PC-3 (cell line): Measurements from ENCODE around the gene COMMD10. TPM values are rescaled to one million over a fixed set of nuclear protein-coding genes. Genes with fewer than 3 reads are reported as not detected.

ENCODE experiments used
- ATAC-seq: fragments of 200-7000 bp; cut with Tn5 transposase; 2 replicates; pipeline ENCODE4 v1.9.1; 2020; ENCODE audit warnings: mild to moderate bottlenecking, moderate library complexity
- BruUV-seq: library from RNA; stranded (reverse); fragments of 400-500 nt; replicated peaks from 2 replicates; lab custom pipeline; 2021; lab: Mats Ljungman, UMichigan
- CTCF ChIA-PET: fragments of 300-600 bp; sonication (Branson Sonifier 250); formaldehyde crosslinking; loops from one replicate; lab custom pipeline; 2022; ENCODE audit warnings: antibody characterized with exemption; lab: Charles Lee
- POLR2A ChIA-PET: fragments of 300-600 bp; sonication (Branson Sonifier 250); formaldehyde crosslinking; loops from one replicate; lab custom pipeline; 2022; ENCODE audit warnings: antibody characterized with exemption; ENCODE audit not compliant: unreplicated experiment; lab: Charles Lee
- DNase-seq: peaks from one replicate; pipeline ENCODE4 v3.0.0-alpha.2; 2015
- H2AFZ ChIP-seq: fragments of 300-600 bp; sonication (generic); 2 replicates; pipeline ENCODE4 v1.6.0; 2016; ENCODE audit warnings: antibody characterized with exemption, low read length
- H3F3A ChIP-seq: fragments of 300-600 bp; sonication (generic); one replicate; pipeline ENCODE4 v1.6.0; 2017; ENCODE audit warnings: antibody characterized with exemption, low read length, control low read depth, mild to moderate bottlenecking; ENCODE audit not compliant: unreplicated experiment
- H3K27ac ChIP-seq: fragments of 300-600 bp; sonication (generic); 2 replicates; pipeline ENCODE4 v1.5.1; 2016; ENCODE audit warnings: mild to moderate bottlenecking, low read length
- H3K27me3 ChIP-seq: fragments of 300-600 bp; sonication (generic); 2 replicates; pipeline ENCODE4 v1.6.1; 2016; ENCODE audit warnings: low read length, mixed read lengths
- H3K36me3 ChIP-seq: fragments of 300-600 bp; sonication (generic); 2 replicates; pipeline ENCODE4 v1.6.1; 2016; ENCODE audit warnings: low read depth, mixed run types, low read length, mixed read lengths
- H3K4me1 ChIP-seq: fragments of 300-600 bp; sonication (generic); 2 replicates; pipeline ENCODE4 v1.5.1; 2016; ENCODE audit warnings: low read length; ENCODE audit not compliant: insufficient read depth
- H3K4me2 ChIP-seq: fragments of 300-600 bp; sonication (generic); 2 replicates; pipeline ENCODE4 v1.6.0; 2016; ENCODE audit warnings: low read length
- H3K4me3 ChIP-seq: fragments of 300-600 bp; sonication (generic); 2 replicates; pipeline ENCODE4 v1.5.1; 2016; ENCODE audit warnings: mild to moderate bottlenecking, low read length, mixed read lengths
- H3K79me2 ChIP-seq: fragments of 300-600 bp; sonication (generic); 2 replicates; pipeline ENCODE4 v1.6.1; 2017; ENCODE audit warnings: low read length, mixed read lengths
- H3K9ac ChIP-seq: fragments of 300-600 bp; sonication (generic); 2 replicates; pipeline ENCODE4 v1.6.0; 2016; ENCODE audit warnings: mild to moderate bottlenecking, low read length
- H3K9me2 ChIP-seq: fragments of 300-600 bp; sonication (generic); replicated peaks from 2 replicates; pipeline ENCODE4 v1.6.1; 2016; ENCODE audit warnings: mixed run types, low read length, mixed read lengths
- H3K9me3 ChIP-seq: fragments of 300-600 bp; sonication (generic); 2 replicates; pipeline ENCODE4 v1.6.1; 2016; ENCODE audit warnings: low read length, mixed read lengths
- H4K20me1 ChIP-seq: fragments of 300-600 bp; sonication (generic); 2 replicates; pipeline ENCODE4 v1.6.1; 2016; ENCODE audit warnings: low read length, mixed read lengths
- CTCF ChIP-seq: fragments of 300-600 bp; sonication (generic); conservative IDR thresholded peaks from 2 replicates; pipeline ENCODE4 v1.5.1; 2017; ENCODE audit warnings: antibody characterized with exemption, low read depth, mild to moderate bottlenecking, low read length
- EZH2 ChIP-seq: fragments of 300-600 bp; sonication (generic); IDR thresholded peaks from one replicate; pipeline ENCODE4 v1.6.1; 2017; ENCODE audit warnings: antibody characterized with exemption, mild to moderate bottlenecking, low read length; ENCODE audit not compliant: unreplicated experiment
- EZH2phosphoT487 ChIP-seq: fragments of 300-600 bp; sonication (generic); IDR thresholded peaks from 2 replicates; pipeline ENCODE4 v1.6.1; 2018; ENCODE audit warnings: mild to moderate bottlenecking, antibody characterized with exemption, low read length, borderline replicate concordance
- intact Hi-C: fragments of 100-400 bp; cut with micrococcal nuclease; formaldehyde crosslinking; loops from 2 replicates; pipeline ENCODE4 v1.9.0; 2023
- total RNA-seq: library from RNA; depleted of rRNA; stranded (reverse); fragments of >200 nt; gene quantifications from 2 replicates; pipeline ENCODE4 v1.2.3, GENCODE V29; 2014

The COMMD10 gene
- total RNA-seq, 1 experiment from 2014 or later, result 17.7 TPM

GRCh38 chr5:116289276-116289675 lies 204.5 kb downstream of the COMMD10 start:
- no peak overlapping the region for H2AFZ ChIP-seq
- DNase-seq (peak; percentile 10), ATAC-seq (no peak)
- no peaks in the 10 kb centered on the region for H4K20me1 ChIP-seq
- H3K9ac ChIP-seq, result no peak overlapping the region
- BruUV-seq, result no TSS peak
- H3K79me2 ChIP-seq, result no peaks in the 10 kb centered on the region
- H3K4me1 ChIP-seq, result no peaks in the 10 kb centered on the region
- H3K9me2 ChIP-seq, result no peaks in the 10 kb centered on the region
- POLR2A ChIA-PET, result no interaction called here
- H3K4me3 ChIP-seq, result no peak overlapping the region
- no peak overlapping the region for H3K4me2 ChIP-seq
- CTCF ChIA-PET, result no interaction called here
- H3K27me3 ChIP-seq, result no peaks in the 10 kb centered on the region
- no peak overlapping the region for H3K27ac ChIP-seq
- H3F3A ChIP-seq, result no peaks in the 10 kb centered on the region
- peak; percentile 34 for TF ChIP-seq CTCF
- TF ChIP-seq EZH2phosphoT487, result no peak
- H3K9me3 ChIP-seq, result peaks cover 7% of the 10 kb centered on the region; the same call in 1 of the 2 replicates
- H3K36me3 ChIP-seq, result peaks cover 5% of the 10 kb centered on the region; the same call in 1 of the 2 replicates
- intact Hi-C loops, result no loop called here

GRCh38 chr5:116291271-116291670 lies 206.4 kb downstream of the COMMD10 start:
- Histone ChIP-seq H3K9ac (no peak overlapping the region), H3K27me3 (no peaks in the 10 kb centered on the region), H3F3A (no peaks in the 10 kb centered on the region), H3K36me3 (peaks cover 5% of the 10 kb centered on the region; the same call in 1 of the 2 replicates), H3K27ac (no peak overlapping the region), H3K79me2 (no peaks in the 10 kb centered on the region), H3K4me3 (no peak overlapping the region), H2AFZ (no peak overlapping the region), H4K20me1 (no peaks in the 10 kb centered on the region), H3K9me3 (peaks cover 7% of the 10 kb centered on the region; the same call in 1 of the 2 replicates), H3K4me2 (no peak overlapping the region), H3K4me1 (no peaks in the 10 kb centered on the region), H3K9me2 (no peaks in the 10 kb centered on the region)
- no peak for ATAC-seq
- DNase-seq, result no peak
- TF ChIP-seq EZH2 (no peak), CTCF (no peak)
- CTCF ChIA-PET, result no interaction called here
- intact Hi-C loops, result no loop called here
- POLR2A ChIA-PET, result no interaction called here
- no TSS peak for BruUV-seq

- Histone ChIP-seq H3K79me2 (no peaks in the 10 kb centered on the region), H3K9ac (no peak overlapping the region), H3K9me3 (peaks cover 7% of the 10 kb centered on the region; the same call in 1 of the 2 replicates), H4K20me1 (no peaks in the 10 kb centered on the region), H3K4me3 (no peak overlapping the region), H3K27ac (no peak overlapping the region), H3F3A (no peaks in the 10 kb centered on the region), H3K4me1 (no peaks in the 10 kb centered on the region), H3K36me3 (peaks cover 5% of the 10 kb centered on the region; the same call in 1 of the 2 replicates), H2AFZ (no peak overlapping the region), H3K4me2 (no peak overlapping the region), H3K9me2 (no peaks in the 10 kb centered on the region), H3K27me3 (no peaks in the 10 kb centered on the region)
- intact Hi-C loops, result no loop called here
- BruUV-seq, result no TSS peak
- ChIA-PET CTCF (no interaction called here), POLR2A (no interaction called here)
- ATAC-seq (no peak), DNase-seq (no peak)
- TF ChIP-seq EZH2 (no peak), CTCF (no peak), EZH2phosphoT487 (no peak)
Observed at GRCh38 chr5:116292321-116292720, 207.5 kb downstream of the COMMD10 start.
